Breast epithelium (tissue), 4 donors: ENCODE measurements around the gene DSPP. TPM values are rescaled to one million over a fixed set of nuclear protein-coding genes. Genes with fewer than 3 reads are reported as not detected.

Source experiments
- DNase-seq, 2 donors: peaks; one replicate each; pipeline ENCODE4 v3.0.0-alpha.2; 2019; ENCODE audit warnings: low spot score in 2 of 2
- H3K27ac ChIP-seq, 2 donors: fragments of 200-600 bp; sonication (generic) in 1 of 2; one replicate each; pipeline ENCODE4 v1.5.1; 2016 to 2019; ENCODE audit warnings: mild to moderate bottlenecking in 1 of 2
- H3K27me3 ChIP-seq, 2 donors: fragments of 200-600 bp; sonication (generic) in 1 of 2; one replicate each; pipeline versions ENCODE4 v1.5.1 to v1.6.0; 2017 to 2019; ENCODE audit warnings: control low read depth in 1 of 2, mild to moderate bottlenecking in 1 of 2
- H3K36me3 ChIP-seq: fragments of 200-600 bp; one replicate; pipeline ENCODE4 v1.5.1; 2019
- H3K4me1 ChIP-seq, 2 donors: fragments of 200-600 bp; sonication (generic); one replicate each; pipeline ENCODE4 v1.5.1; 2016 to 2019; ENCODE audit warnings: control low read depth in 1 of 2
- H3K4me3 ChIP-seq, 3 donors: fragments of 200-600 bp; sonication (generic); 1 replicate in 2 of 3; 2 replicates in 1 of 3; pipeline ENCODE4 v1.5.1; 2016 to 2019; ENCODE audit warnings: mild to moderate bottlenecking in 3 of 3, moderate library complexity in 2 of 3
- H3K9me3 ChIP-seq, 2 donors: fragments of 200-600 bp; sonication (generic) in 1 of 2; one replicate each; pipeline ENCODE4 v1.5.1; 2016 to 2019; ENCODE audit warnings: control low read depth in 1 of 2
- CTCF ChIP-seq, 3 donors: fragments of 450-650 bp; IDR thresholded peaks; one replicate each; pipeline ENCODE4 v1.5.1; 2016 to 2017; ENCODE audit warnings: antibody characterized with exemption in 3 of 3, mild to moderate bottlenecking in 3 of 3, moderate library complexity in 3 of 3
- POLR2A ChIP-seq: fragments of 450-650 bp; IDR thresholded peaks from one replicate; pipeline ENCODE4 v1.6.1; 2016; ENCODE audit warnings: antibody characterized with exemption, mild to moderate bottlenecking, moderate library complexity
- POLR2AphosphoS5 ChIP-seq, 3 donors: sonication (generic); formaldehyde crosslinking; IDR thresholded peaks; one replicate each; pipeline ENCODE4 v1.6.1; 2017; ENCODE audit warnings: antibody characterized with exemption in 3 of 3
- intact Hi-C: fragments of 100-400 bp; cut with DNase I; formaldehyde crosslinking; loops from one replicate; pipeline ENCODE4 v1.15.1; 2023; ENCODE audit warnings: low total_unique reads
- total RNA-seq, 3 donors: library from RNA; depleted of rRNA; stranded (reverse); fragments of >200 nt; gene quantifications; one replicate each; pipeline ENCODE4 v1.1.0, GENCODE V29; 2016

The DSPP gene
- total RNA-seq, 3 donors from 2014 or later: under 0.01 TPM; not detected in 2

GRCh38 chr4:87622303-87622702 is 14.0 kb downstream of the DSPP start:
- TF ChIP-seq CTCF (IDR thresholded peaks at IDR 0.05): no peak
- TF ChIP-seq POLR2AphosphoS5 (IDR thresholded peaks at IDR 0.05): no peak
- TF ChIP-seq POLR2A: no peak
- intact Hi-C loops: no loop called here
- H3K36me3 ChIP-seq: no peaks in the 10 kb centered on the region
- H3K27me3 ChIP-seq: no peaks in the 10 kb centered on the region
- H3K4me1 ChIP-seq: no peaks in the 10 kb centered on the region
- H3K4me3 ChIP-seq: no peak overlapping the region
- H3K9me3 ChIP-seq: no peaks in the 10 kb centered on the region
- peak overlapping the region in 1 of 2 donors; percentile 32 for H3K27ac ChIP-seq
- DNase-seq: no peak

- Histone ChIP-seq H3K27ac (no peak overlapping the region), H3K27me3 (no peaks in the 10 kb centered on the region), H3K36me3 (no peaks in the 10 kb centered on the region), H3K4me1 (no peaks in the 10 kb centered on the region), H3K9me3 (no peaks in the 10 kb centered on the region), H3K4me3 (no peak overlapping the region)
- intact Hi-C loops: no loop called here
- no peak for DNase-seq
- TF ChIP-seq CTCF (IDR thresholded peaks at IDR 0.05) (no peak), POLR2AphosphoS5 (IDR thresholded peaks at IDR 0.05) (no peak), POLR2A (no peak)
Measured at GRCh38 chr4:87624698-87625097, 16.4 kb downstream of the DSPP start.

GRCh38 chr4:87631668-87632067 is 23.3 kb downstream of the DSPP start:
- intact Hi-C loops: no loop called here
- no peaks in the 10 kb centered on the region for H3K27me3 ChIP-seq
- H3K4me3 ChIP-seq: no peak overlapping the region
- TF ChIP-seq POLR2AphosphoS5 (IDR thresholded peaks at IDR 0.05): no peak
- no peak for TF ChIP-seq POLR2A
- no peak for TF ChIP-seq CTCF (IDR thresholded peaks at IDR 0.05)
- H3K4me1 ChIP-seq: no peaks in the 10 kb centered on the region
- no peaks in the 10 kb centered on the region for H3K36me3 ChIP-seq
- no peak for DNase-seq
- no peaks in the 10 kb centered on the region for H3K9me3 ChIP-seq
- H3K27ac ChIP-seq: no peak overlapping the region

GRCh38 chr4:87632469-87632868 is 24.1 kb downstream of the DSPP start:
- no peak for DNase-seq
- TF ChIP-seq POLR2AphosphoS5 (IDR thresholded peaks at IDR 0.05): no peak
- no peak for TF ChIP-seq CTCF (IDR thresholded peaks at IDR 0.05)
- no peak for TF ChIP-seq POLR2A
- Histone ChIP-seq H3K27me3 (no peaks in the 10 kb centered on the region), H3K4me1 (no peaks in the 10 kb centered on the region), H3K9me3 (no peaks in the 10 kb centered on the region), H3K27ac (no peak overlapping the region), H3K36me3 (no peaks in the 10 kb centered on the region), H3K4me3 (no peak overlapping the region)
- intact Hi-C loops: no loop called here

GRCh38 chr4:87633243-87633642 is 24.9 kb downstream of the DSPP start:
- no peak overlapping the region for H3K27ac ChIP-seq
- intact Hi-C loops: no loop called here
- no peaks in the 10 kb centered on the region for H3K36me3 ChIP-seq
- no peak overlapping the region for H3K4me3 ChIP-seq
- TF ChIP-seq POLR2AphosphoS5 (IDR thresholded peaks at IDR 0.05) (no peak), POLR2A (no peak), CTCF (IDR thresholded peaks at IDR 0.05) (no peak)
- H3K4me1 ChIP-seq: no peaks in the 10 kb centered on the region
- DNase-seq: no peak
- no peaks in the 10 kb centered on the region for H3K27me3 ChIP-seq
- H3K9me3 ChIP-seq: no peaks in the 10 kb centered on the region
